HG03520 (cell line): ENCODE results near the gene MARCHF2.

Experiments
- ATAC-seq: cut with Tn5 transposase; IDR thresholded peaks from one replicate; pipeline ENCODE4 v1.9.1; 2021; ENCODE audit warnings: mild to moderate bottlenecking, moderate library complexity; ENCODE audit not compliant: unreplicated experiment

MARCHF2 gene

GRCh38 chr19:8451885-8452284 is 38.8 kb downstream of the MARCHF2 start:
- no peak for ATAC-seq

DNA sequence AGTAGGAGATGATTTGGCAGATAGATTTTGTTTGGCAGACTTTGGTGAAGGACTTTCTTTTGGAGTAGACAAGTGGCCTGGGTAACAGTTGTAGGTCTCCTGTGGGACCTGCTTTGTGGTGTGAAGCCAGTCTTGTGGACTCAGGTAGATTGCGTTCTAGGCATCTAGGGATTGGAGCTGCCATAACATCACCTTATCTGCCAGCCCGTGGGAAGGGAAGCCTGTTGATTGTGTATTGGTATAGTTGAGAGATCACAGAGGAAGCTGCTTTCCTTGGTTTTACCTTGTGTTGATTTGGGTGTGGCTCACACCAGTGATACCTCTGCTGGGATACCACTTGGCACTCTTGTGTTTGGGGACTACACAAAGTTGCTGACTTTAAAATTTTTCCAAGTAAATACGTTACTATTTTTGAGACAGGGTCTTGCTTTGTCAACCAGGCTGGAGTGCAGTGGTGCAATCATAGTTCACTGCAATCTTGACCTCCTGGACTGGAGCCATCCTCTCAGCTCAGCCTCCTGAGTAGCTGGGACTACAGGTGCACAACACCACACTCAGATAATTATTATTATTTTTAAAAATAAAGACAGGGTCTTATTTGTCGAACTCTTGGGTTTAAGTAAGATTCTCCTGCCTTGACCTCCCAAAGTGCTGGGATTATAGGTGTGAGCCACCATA is 39.5 kb downstream of the MARCHF2 start:
- no peak for ATAC-seq

DNA sequence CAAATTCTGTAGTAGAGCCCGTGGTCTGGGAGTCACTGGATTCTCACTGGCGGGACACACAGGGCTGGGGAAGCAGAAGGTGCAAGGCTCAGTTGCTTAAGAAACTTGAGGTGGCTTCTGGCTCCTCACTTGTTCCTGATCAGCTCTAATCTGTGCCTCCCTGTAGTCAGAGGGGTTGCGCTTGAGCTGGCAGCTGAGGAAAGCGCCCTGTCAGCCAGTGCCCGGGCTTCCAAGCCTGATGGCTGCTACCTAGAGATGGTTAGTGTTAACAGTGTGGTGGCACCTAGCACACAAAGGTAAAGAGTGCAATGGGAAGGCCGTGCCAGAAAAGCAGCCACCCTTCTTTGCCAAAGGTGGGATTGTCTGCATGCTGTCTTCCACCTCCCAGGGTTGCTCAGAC is 40.5 kb downstream of the MARCHF2 start:
- no peak for ATAC-seq

DNA sequence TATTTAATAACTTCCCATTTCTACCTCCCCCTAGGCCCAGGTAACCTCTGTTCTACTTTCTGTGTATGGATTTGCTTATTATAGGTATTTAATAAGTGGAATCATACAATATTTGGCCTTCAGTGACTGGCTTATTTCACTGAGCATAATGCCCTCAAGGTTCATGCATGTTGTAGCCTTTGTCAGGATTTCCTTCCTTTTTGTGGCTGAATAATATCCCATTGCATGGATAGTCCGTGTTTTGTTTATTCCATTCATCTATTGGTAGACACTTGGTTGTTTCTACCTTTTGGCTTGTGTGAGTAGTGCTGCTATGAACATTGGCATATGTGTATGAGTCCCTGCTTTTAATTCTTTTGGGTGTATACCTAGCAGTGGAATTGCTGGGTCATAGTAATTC is 41.1 kb downstream of the MARCHF2 start:
- ATAC-seq = no peak

DNA sequence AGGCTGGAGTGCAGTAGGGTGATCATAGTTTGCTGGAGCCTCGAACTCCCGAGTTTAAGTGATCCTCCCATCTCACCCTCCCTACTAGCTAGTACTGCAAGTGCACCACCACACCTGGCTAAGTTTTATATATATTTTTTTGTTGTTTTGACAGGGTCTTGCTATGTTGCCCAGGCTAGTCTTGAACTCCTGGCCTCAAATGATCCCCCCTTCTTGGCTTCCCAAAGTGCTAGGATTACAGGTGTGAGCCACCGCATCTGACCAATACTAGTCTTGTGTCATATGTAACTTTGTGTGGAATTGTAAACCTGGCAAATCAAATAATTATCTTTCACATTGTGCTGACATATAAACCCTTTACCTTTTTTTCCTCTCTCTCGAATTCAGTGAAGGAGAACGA is 41.9 kb downstream of the MARCHF2 start:
- ATAC-seq = no peak

GRCh38 chr19:8456064-8456463 is 43.0 kb downstream of the MARCHF2 start:
- ATAC-seq = no peak

GRCh38 chr19:8457209-8457608 is 44.1 kb downstream of the MARCHF2 start:
- ATAC-seq = no peak

DNA sequence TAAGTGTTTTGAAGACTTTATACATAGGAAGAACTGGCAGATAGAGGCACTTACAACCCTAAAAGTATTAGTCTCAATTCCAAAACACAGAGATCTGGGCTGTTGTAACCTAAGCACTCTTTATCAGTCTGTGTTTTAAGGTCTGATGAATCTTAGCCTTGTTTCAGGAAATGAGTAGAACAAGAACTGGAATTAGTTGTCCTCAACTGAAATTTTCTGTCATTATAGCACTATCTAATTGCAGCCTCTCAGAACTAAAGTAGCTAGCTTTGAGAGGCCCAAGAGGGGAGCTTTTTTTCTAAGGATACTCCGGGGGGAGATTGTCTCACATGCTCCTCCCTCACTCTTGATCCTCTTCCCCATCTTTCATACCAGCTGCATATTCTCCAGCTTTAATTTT is 44.7 kb downstream of the MARCHF2 start:
- no peak for ATAC-seq

GRCh38 chr19:8458380-8458779 is 45.3 kb downstream of the MARCHF2 start:
- ATAC-seq = no peak

- ATAC-seq = no peak
These were observed 46.0 kb downstream of the MARCHF2 start for GRCh38 chr19:8459095-8459494.

DNA sequence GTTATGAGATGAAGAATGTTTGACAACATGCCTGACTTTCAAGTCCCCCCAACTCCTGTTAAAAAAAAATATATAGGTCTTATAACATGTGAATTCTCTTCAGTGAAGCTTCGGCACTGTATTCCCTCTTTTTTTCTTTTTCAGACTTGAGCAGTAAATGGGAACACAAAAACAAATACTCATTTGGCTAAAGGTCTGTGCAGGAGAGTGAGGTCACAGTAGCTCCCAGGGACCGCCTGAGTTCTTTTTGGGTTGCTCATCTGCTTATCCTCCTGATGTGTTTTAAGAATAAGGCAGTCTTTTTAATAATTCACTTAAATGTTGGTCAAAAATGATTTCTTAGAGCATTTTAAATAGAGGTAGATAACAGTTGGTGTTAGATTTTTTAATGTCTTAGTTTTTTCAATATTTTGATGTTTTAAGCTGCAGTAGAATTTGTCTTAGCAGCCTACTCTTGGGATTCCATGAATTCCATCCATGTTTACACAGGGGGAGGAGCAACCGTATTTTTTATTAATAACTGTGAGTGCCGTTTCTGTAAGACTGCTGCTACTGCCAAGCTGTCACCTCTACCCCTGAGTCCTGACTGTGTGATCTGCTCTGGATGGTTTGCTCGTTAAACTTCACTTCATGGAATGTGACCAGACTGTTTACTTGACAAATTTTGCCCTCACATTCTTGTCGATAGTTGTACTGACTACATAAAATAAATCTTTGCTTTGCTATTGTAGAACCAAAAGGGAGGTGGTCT is 46.6 kb downstream of the MARCHF2 start:
- ATAC-seq = no peak

DNA sequence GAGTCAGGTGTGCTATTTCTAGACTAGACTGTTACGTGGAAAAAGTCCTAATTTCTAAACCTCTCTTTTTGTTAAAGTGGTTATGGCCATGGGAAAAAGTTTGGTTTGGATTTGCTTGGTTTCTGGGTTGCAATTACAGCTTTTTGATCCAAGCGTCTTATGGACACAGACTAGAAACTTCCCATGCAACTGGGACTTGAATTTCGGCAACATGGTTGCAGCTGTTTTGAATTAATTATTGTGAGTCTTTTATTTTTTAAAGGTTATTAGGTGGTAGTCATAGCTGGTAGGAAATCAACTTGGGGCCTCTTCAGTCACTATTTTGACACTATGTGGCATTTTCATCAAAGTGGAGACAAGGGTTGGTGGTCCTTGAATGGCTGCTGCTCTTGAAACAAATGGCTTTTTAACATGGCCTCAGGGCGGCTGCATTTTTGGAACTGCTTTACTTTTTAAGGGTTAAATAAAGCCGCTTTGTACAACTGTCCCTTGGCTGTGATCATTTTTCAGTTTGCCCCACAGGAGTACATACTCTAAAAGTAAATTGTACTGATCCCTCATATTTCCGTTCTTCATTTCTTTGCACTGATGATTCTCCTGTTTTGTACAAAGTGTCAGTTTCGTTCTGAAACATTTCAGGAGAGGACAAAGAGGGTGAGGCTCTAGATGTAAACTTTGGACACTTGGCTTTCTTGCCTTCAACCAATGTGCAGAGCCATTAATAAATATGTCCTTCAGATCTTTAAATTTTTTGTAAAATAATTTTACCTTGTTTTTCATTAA is 47.6 kb downstream of the MARCHF2 start:
- ATAC-seq = no peak

DNA sequence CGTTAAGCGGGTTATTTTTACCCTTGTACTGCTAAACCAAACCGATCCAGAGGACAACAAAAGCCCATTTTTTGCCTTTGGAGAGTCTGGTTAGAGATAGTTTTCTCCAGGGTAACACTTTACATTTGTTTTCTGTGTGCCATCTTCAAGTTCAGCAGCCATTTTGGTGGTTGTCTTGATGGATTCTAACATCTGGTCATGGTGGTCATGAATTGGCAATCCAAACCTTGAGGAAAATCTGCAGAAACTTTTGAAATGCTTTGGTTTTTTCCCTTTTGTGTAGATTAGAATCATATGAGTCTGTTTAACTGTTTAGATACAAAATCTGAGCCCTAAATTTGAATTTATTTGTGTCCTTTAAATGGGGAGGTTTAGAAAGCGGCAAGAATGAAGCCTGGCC is 48.3 kb downstream of the MARCHF2 start:
- ATAC-seq = no peak

- ATAC-seq = no peak
These were observed 48.8 kb downstream of the MARCHF2 start for GRCh38 chr19:8461891-8462290.

- ATAC-seq = no peak
These were observed 49.5 kb downstream of the MARCHF2 start for GRCh38 chr19:8462571-8462970.

- ATAC-seq = no peak
These were observed 50.3 kb downstream of the MARCHF2 start for GRCh38 chr19:8463365-8463764.

DNA sequence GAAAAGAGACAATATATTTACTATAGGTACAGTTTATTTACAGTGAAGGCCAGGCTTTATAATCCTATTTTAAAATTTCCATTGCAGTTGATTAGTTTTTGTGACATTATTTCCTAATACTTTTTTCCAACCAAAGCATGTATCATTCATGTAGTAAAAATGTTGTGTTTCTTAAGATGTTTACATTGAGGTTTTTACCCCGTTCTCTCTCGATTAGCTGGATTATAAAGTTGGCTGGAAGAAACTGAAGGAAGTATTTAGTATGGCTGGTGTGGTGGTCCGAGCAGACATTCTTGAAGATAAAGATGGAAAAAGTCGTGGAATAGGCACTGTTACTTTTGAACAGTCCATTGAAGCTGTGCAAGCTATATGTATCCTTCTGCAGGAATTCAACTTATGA is 52.9 kb downstream of the MARCHF2 start:
- ATAC-seq = no peak

- no peak for ATAC-seq
These were observed 55.0 kb downstream of the MARCHF2 start for GRCh38 chr19:8468124-8468523.

DNA sequence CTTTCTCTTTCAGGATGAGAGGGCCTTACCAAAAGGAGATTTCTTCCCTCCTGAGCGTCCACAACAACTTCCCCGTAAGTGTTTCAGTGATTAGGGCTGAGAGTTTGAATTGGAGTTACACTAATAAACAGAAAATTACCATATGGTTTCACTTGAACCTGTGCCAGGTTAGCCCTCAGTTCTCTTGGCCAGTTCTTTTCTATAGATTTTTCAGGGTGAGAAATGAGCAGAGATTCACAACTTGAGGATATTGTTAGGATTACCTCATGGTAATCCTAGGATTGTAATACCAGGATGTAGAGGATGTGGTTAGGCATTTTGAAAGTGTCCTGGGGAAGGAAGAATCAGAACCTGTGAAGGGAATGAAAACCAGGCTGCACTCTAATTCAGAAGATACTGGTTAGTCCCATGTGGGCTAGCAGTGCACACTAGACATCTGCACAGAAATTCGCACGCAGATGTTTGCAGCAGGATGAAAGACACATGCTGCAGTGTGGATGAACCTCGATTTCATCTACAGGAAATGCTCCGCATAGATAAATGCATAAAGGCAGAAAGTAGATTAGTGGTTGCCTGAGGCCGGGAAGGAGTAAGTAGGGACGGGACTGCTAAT is 55.8 kb downstream of the MARCHF2 start:
- ATAC-seq = no peak

GRCh38 chr19:8469613-8470368 is 56.7 kb downstream of the MARCHF2 start:
- no peak for ATAC-seq
